Activated CD4-positive, alpha-beta T cell treated with anti-CD3 and anti-CD28 coated beads, Interleukin-2, amount 10 ng/mL, durations not matched to agents 24 days and 14 days (primary cell): ENCODE measurements around the gene CCDC7. TPM values are rescaled to one million over a fixed set of nuclear protein-coding genes. Genes with fewer than 3 reads are reported as not detected.
"Not testable (repeated sequence)": the region's sequence is repeated elsewhere in the genome, so short reads cannot be mapped to it uniquely, and the experiment has no call there.

Experiments used
- DNase-seq: peaks from one replicate; pipeline ENCODE4 v3.0.0; 2022
- H3K27ac Mint-ChIP-seq: one replicate; pipeline ENCODE4 v1.8.0; 2022; ENCODE audit warnings: mild to moderate bottlenecking, mixed read lengths
- H3K27me3 Mint-ChIP-seq: one replicate; pipeline ENCODE4 v1.8.0; 2022; ENCODE audit warnings: mixed read lengths
- H3K36me3 Mint-ChIP-seq: one replicate; pipeline ENCODE4 v1.8.0; 2022; ENCODE audit warnings: low read depth, mild to moderate bottlenecking, mixed read lengths
- H3K4me1 Mint-ChIP-seq: one replicate; pipeline ENCODE4 v1.8.0; 2021; ENCODE audit warnings: mixed read lengths
- H3K4me3 Mint-ChIP-seq: one replicate; pipeline ENCODE4 v1.8.0; 2022; ENCODE audit warnings: mild to moderate bottlenecking, moderate library complexity, mixed read lengths
- H3K9me3 Mint-ChIP-seq: one replicate; pipeline ENCODE4 v1.8.0; 2021; ENCODE audit warnings: mixed read lengths
- intact Hi-C: fragments of 100-400 bp; cut with micrococcal nuclease; formaldehyde crosslinking; loops from one replicate; pipeline ENCODE4 v1.15.1; 2023
- total RNA-seq: library from RNA; stranded (reverse); gene quantifications from 2 replicates; pipeline ENCODE4 v1.2.3, GENCODE V29; 2022

The CCDC7 gene
- total RNA-seq, 1 donor from 2014 or later = 13.6 TPM

- DNase-seq = no peak
- intact Hi-C loops = no loop called here
- Mint-ChIP-seq H3K9me3 (peaks cover 5% of the 10 kb centered on the region), H3K4me3 (no peak overlapping the region), H3K27me3 (no peaks in the 10 kb centered on the region), H3K36me3 (peaks cover 6% of the 10 kb centered on the region), H3K27ac (no peak overlapping the region), H3K4me1 (no peaks in the 10 kb centered on the region)
These were observed 110.9 kb downstream of the CCDC7 start for GRCh38 chr10:32556783-32557395.

GRCh38 chr10:32562695-32563094 is 116.8 kb downstream of the CCDC7 start:
- H3K9me3 Mint-ChIP-seq, H3K4me3 Mint-ChIP-seq, DNase-seq, H3K36me3 Mint-ChIP-seq, H3K27ac Mint-ChIP-seq, intact Hi-C loops, H3K27me3 Mint-ChIP-seq, H3K4me1 Mint-ChIP-seq: not testable (repeated sequence)

GRCh38 chr10:32577448-32577847 is 131.5 kb downstream of the CCDC7 start:
- no peak overlapping the region for H3K27ac Mint-ChIP-seq
- H3K4me3 Mint-ChIP-seq = no peak overlapping the region
- intact Hi-C loops = no loop called here
- no peaks in the 10 kb centered on the region for H3K4me1 Mint-ChIP-seq
- DNase-seq = no peak
- no peaks in the 10 kb centered on the region for H3K9me3 Mint-ChIP-seq
- H3K36me3 Mint-ChIP-seq = no peaks in the 10 kb centered on the region
- no peaks in the 10 kb centered on the region for H3K27me3 Mint-ChIP-seq

- H3K4me3 Mint-ChIP-seq = no peak overlapping the region
- H3K27me3 Mint-ChIP-seq = no peaks in the 10 kb centered on the region
- intact Hi-C loops = no loop called here
- no peaks in the 10 kb centered on the region for H3K4me1 Mint-ChIP-seq
- no peak overlapping the region for H3K27ac Mint-ChIP-seq
- no peaks in the 10 kb centered on the region for H3K36me3 Mint-ChIP-seq
- no peak for DNase-seq
- no peaks in the 10 kb centered on the region for H3K9me3 Mint-ChIP-seq
These were observed 137.0 kb downstream of the CCDC7 start for GRCh38 chr10:32582946-32583345.

- intact Hi-C loops, H3K4me3 Mint-ChIP-seq, H3K27ac Mint-ChIP-seq, H3K27me3 Mint-ChIP-seq, H3K36me3 Mint-ChIP-seq, DNase-seq, H3K4me1 Mint-ChIP-seq: not testable (repeated sequence)
- H3K9me3 Mint-ChIP-seq = peaks cover 19% of the 10 kb centered on the region
These were observed 152.1 kb downstream of the CCDC7 start for GRCh38 chr10:32598022-32598421.

GRCh38 chr10:32600317-32600716 is 154.4 kb downstream of the CCDC7 start:
- Mint-ChIP-seq H3K4me1 (no peaks in the 10 kb centered on the region), H3K4me3 (no peak overlapping the region), H3K27me3 (no peaks in the 10 kb centered on the region), H3K36me3 (peaks cover 4% of the 10 kb centered on the region), H3K27ac (no peak overlapping the region), H3K9me3 (peaks cover 20% of the 10 kb centered on the region)
- intact Hi-C loops = no loop called here
- DNase-seq = no peak

- intact Hi-C loops, DNase-seq, H3K4me1 Mint-ChIP-seq, H3K36me3 Mint-ChIP-seq, H3K4me3 Mint-ChIP-seq, H3K27me3 Mint-ChIP-seq, H3K27ac Mint-ChIP-seq: not testable (repeated sequence)
- H3K9me3 Mint-ChIP-seq = peaks cover 12% of the 10 kb centered on the region
These were observed 155.6 kb downstream of the CCDC7 start for GRCh38 chr10:32601562-32601961.

GRCh38 chr10:32605787-32606186 is 159.8 kb downstream of the CCDC7 start:
- Mint-ChIP-seq H3K27ac (no peak overlapping the region), H3K27me3 (no peaks in the 10 kb centered on the region), H3K4me1 (no peaks in the 10 kb centered on the region), H3K36me3 (peaks cover 4% of the 10 kb centered on the region), H3K9me3 (peaks cover 11% of the 10 kb centered on the region), H3K4me3 (no peak overlapping the region)
- intact Hi-C loops = no loop called here
- no peak for DNase-seq

GRCh38 chr10:32610543-32610942 is 164.6 kb downstream of the CCDC7 start:
- H3K36me3 Mint-ChIP-seq, intact Hi-C loops, H3K27ac Mint-ChIP-seq, DNase-seq, H3K4me3 Mint-ChIP-seq, H3K27me3 Mint-ChIP-seq, H3K4me1 Mint-ChIP-seq: not testable (repeated sequence)
- H3K9me3 Mint-ChIP-seq = peaks cover 31% of the 10 kb centered on the region

- Mint-ChIP-seq H3K27ac (no peak overlapping the region), H3K27me3 (no peaks in the 10 kb centered on the region), H3K36me3 (no peaks in the 10 kb centered on the region), H3K4me3 (no peak overlapping the region), H3K4me1 (no peaks in the 10 kb centered on the region), H3K9me3 (peaks cover 32% of the 10 kb centered on the region)
- no peak for DNase-seq
- intact Hi-C loops = no loop called here
These were observed 170.5 kb downstream of the CCDC7 start for GRCh38 chr10:32616438-32616837.

GRCh38 chr10:32618482-32618881 is 172.5 kb downstream of the CCDC7 start:
- no peak for DNase-seq
- H3K4me3 Mint-ChIP-seq = no peak overlapping the region
- no peaks in the 10 kb centered on the region for H3K36me3 Mint-ChIP-seq
- no peaks in the 10 kb centered on the region for H3K27me3 Mint-ChIP-seq
- H3K27ac Mint-ChIP-seq = no peak overlapping the region
- peaks cover 15% of the 10 kb centered on the region for H3K9me3 Mint-ChIP-seq
- intact Hi-C loops = no loop called here
- H3K4me1 Mint-ChIP-seq = no peaks in the 10 kb centered on the region

GRCh38 chr10:32621969-32622368 is 176.0 kb downstream of the CCDC7 start:
- peaks cover 2% of the 10 kb centered on the region for H3K36me3 Mint-ChIP-seq
- no peak overlapping the region for H3K27ac Mint-ChIP-seq
- DNase-seq = no peak
- intact Hi-C loops = no loop called here
- peaks cover 8% of the 10 kb centered on the region for H3K9me3 Mint-ChIP-seq
- no peaks in the 10 kb centered on the region for H3K27me3 Mint-ChIP-seq
- no peak overlapping the region for H3K4me3 Mint-ChIP-seq
- H3K4me1 Mint-ChIP-seq = no peaks in the 10 kb centered on the region

GRCh38 chr10:32622409-32622808 is 176.5 kb downstream of the CCDC7 start:
- H3K27ac Mint-ChIP-seq = no peak overlapping the region
- no peak overlapping the region for H3K4me3 Mint-ChIP-seq
- intact Hi-C loops = no loop called here
- no peak for DNase-seq
- H3K27me3 Mint-ChIP-seq = no peaks in the 10 kb centered on the region
- peaks cover 8% of the 10 kb centered on the region for H3K9me3 Mint-ChIP-seq
- no peaks in the 10 kb centered on the region for H3K4me1 Mint-ChIP-seq
- H3K36me3 Mint-ChIP-seq = peaks cover 2% of the 10 kb centered on the region

- H3K36me3 Mint-ChIP-seq = peaks cover 2% of the 10 kb centered on the region
These were observed 181.2 kb downstream of the CCDC7 start for GRCh38 chr10:32627183-32627582.

GRCh38 chr10:32629910-32630309 is 184.0 kb downstream of the CCDC7 start:
- H3K36me3 Mint-ChIP-seq = no peaks in the 10 kb centered on the region
- intact Hi-C loops = loop anchor here (5.0 kb wide), 1 partner anchor 52 kb away; no protein-coding TSS in a partner anchor
- no peaks in the 10 kb centered on the region for H3K27me3 Mint-ChIP-seq
- no peak overlapping the region for H3K27ac Mint-ChIP-seq
- peaks cover 4% of the 10 kb centered on the region for H3K9me3 Mint-ChIP-seq
- H3K4me3 Mint-ChIP-seq = no peak overlapping the region
- DNase-seq = no peak
- no peaks in the 10 kb centered on the region for H3K4me1 Mint-ChIP-seq

More at GRCh38 chr10:32627183-32627582, 181.2 kb downstream of the CCDC7 start:
- Mint-ChIP-seq H3K4me1 (no peaks in the 10 kb centered on the region), H3K4me3 (no peak overlapping the region), H3K27ac (no peak overlapping the region), H3K9me3 (peaks cover 4% of the 10 kb centered on the region), H3K27me3 (no peaks in the 10 kb centered on the region)
- intact Hi-C loops = no loop called here
- no peak for DNase-seq
